Loucy (cell line): ENCODE data around the gene CD27.

Experiments
- H2AFZ ChIP-seq: fragments of 200-600 bp; sonication (generic); 2 replicates; pipeline ENCODE4 v1.6.0; 2016; ENCODE audit warnings: antibody characterized with exemption, mild to moderate bottlenecking, low read length, moderate library complexity
- H3F3A ChIP-seq: fragments of 200-600 bp; 2 replicates; pipeline ENCODE4 v1.6.0; 2016; ENCODE audit warnings: antibody characterized with exemption, low read depth, mild to moderate bottlenecking
- H3K27me3 ChIP-seq: fragments of 200-600 bp; sonication (generic); 2 replicates; pipeline ENCODE4 v1.6.1; 2014; ENCODE audit warnings: low read length, mild to moderate bottlenecking; ENCODE audit not compliant: insufficient read depth, poor library complexity, severe bottlenecking
- H3K36me3 ChIP-seq: fragments of 200-600 bp; sonication (generic); 2 replicates; pipeline ENCODE4 v1.6.1; 2016; ENCODE audit warnings: low read length; ENCODE audit not compliant: insufficient read depth
- H3K4me1 ChIP-seq: fragments of 200-600 bp; sonication (generic); 2 replicates; pipeline ENCODE4 v1.5.1; 2014; ENCODE audit warnings: low read length, mild to moderate bottlenecking; ENCODE audit not compliant: insufficient read depth, poor library complexity, severe bottlenecking
- H3K4me2 ChIP-seq: fragments of 200-600 bp; sonication (generic); 2 replicates; pipeline ENCODE4 v1.6.0; 2014; ENCODE audit warnings: antibody characterized with exemption, low read length, low read depth, mild to moderate bottlenecking; ENCODE audit not compliant: poor library complexity, severe bottlenecking
- H3K4me3 ChIP-seq: fragments of 200-600 bp; sonication (generic); 2 replicates; pipeline ENCODE4 v1.5.1; 2014; ENCODE audit warnings: low read length, mild to moderate bottlenecking, mixed read lengths; ENCODE audit not compliant: poor library complexity, severe bottlenecking
- H3K79me2 ChIP-seq: fragments of 200-600 bp; sonication (generic); 2 replicates; pipeline ENCODE4 v1.6.1; 2014; ENCODE audit warnings: low read length; ENCODE audit not compliant: insufficient read depth
- H3K9ac ChIP-seq: fragments of 200-600 bp; sonication (generic); 2 replicates; pipeline ENCODE4 v1.6.0; 2014; ENCODE audit warnings: mild to moderate bottlenecking, low read depth, low read length, moderate library complexity; ENCODE audit not compliant: poor library complexity, severe bottlenecking
- H3K9me2 ChIP-seq: fragments of 200-600 bp; sonication (generic); replicated peaks from 2 replicates; pipeline ENCODE4 v1.6.1; 2016; ENCODE audit warnings: low read depth, low read length, mixed read lengths
- H3K9me3 ChIP-seq: fragments of 200-600 bp; sonication (generic); 2 replicates; pipeline ENCODE4 v1.6.1; 2014; ENCODE audit warnings: mild to moderate bottlenecking, antibody characterized with exemption, low read length, low read depth; ENCODE audit not compliant: insufficient read depth
- H4K20me1 ChIP-seq: fragments of 200-600 bp; sonication (generic); 2 replicates; pipeline ENCODE4 v1.6.0; 2014; ENCODE audit warnings: antibody characterized with exemption, low read length, mild to moderate bottlenecking; ENCODE audit not compliant: insufficient read depth, poor library complexity, severe bottlenecking
- CTCF ChIP-seq: fragments of 200-600 bp; sonication (generic); conservative IDR thresholded peaks from 2 replicates; pipeline ENCODE4 v1.5.1; 2014; ENCODE audit warnings: mild to moderate bottlenecking, antibody characterized with exemption, low read length
- EZH2phosphoT487 ChIP-seq: fragments of 200-600 bp; IDR thresholded peaks from 2 replicates; pipeline ENCODE4 v1.6.1; 2018; ENCODE audit warnings: antibody characterized with exemption, mild to moderate bottlenecking, moderate library complexity, borderline replicate concordance

CD27 gene

GRCh38 chr12:6462234-6462995, 17.7 kb downstream of the CD27 start:
- no peaks in the 10 kb centered on the region for H3K9me2 ChIP-seq
- H3K9me3 ChIP-seq = no peaks in the 10 kb centered on the region
- no peak overlapping the region for H2AFZ ChIP-seq
- H3K9ac ChIP-seq = peak overlapping the region; percentile 82
- H3K4me1 ChIP-seq = peaks cover 45% of the 10 kb centered on the region
- TF ChIP-seq CTCF = no peak
- peaks cover 24% of the 10 kb centered on the region; the same call in 1 of the 2 replicates for H3K36me3 ChIP-seq
- H3K4me3 ChIP-seq = peak overlapping the region; percentile 74
- peaks cover 10% of the 10 kb centered on the region; the same call in 1 of the 2 replicates for H3F3A ChIP-seq
- no peaks in the 10 kb centered on the region for H3K27me3 ChIP-seq
- no peaks in the 10 kb centered on the region for H4K20me1 ChIP-seq
- peak overlapping the region; percentile 89 for H3K4me2 ChIP-seq
- H3K79me2 ChIP-seq = peaks cover 35% of the 10 kb centered on the region

- Histone ChIP-seq H2AFZ (no peak overlapping the region), H4K20me1 (no peaks in the 10 kb centered on the region), H3K79me2 (peaks cover 43% of the 10 kb centered on the region), H3K4me2 (peak overlapping the region; percentile 89), H3K9ac (peak overlapping the region; percentile 82), H3K9me2 (no peaks in the 10 kb centered on the region), H3F3A (peaks cover 10% of the 10 kb centered on the region; the same call in 1 of the 2 replicates), H3K4me1 (peaks cover 48% of the 10 kb centered on the region), H3K9me3 (no peaks in the 10 kb centered on the region), H3K4me3 (peak overlapping the region; percentile 74), H3K36me3 (peaks cover 19% of the 10 kb centered on the region; the same call in 1 of the 2 replicates), H3K27me3 (no peaks in the 10 kb centered on the region)
- no peak for TF ChIP-seq CTCF
- TF ChIP-seq EZH2phosphoT487 = no peak
Observed at GRCh38 chr12:6463216-6463615, 18.5 kb downstream of the CD27 start.

- H3K36me3 ChIP-seq = peaks cover 13% of the 10 kb centered on the region; the same call in 1 of the 2 replicates
- no peak overlapping the region for H2AFZ ChIP-seq
- H4K20me1 ChIP-seq = no peaks in the 10 kb centered on the region
- H3K79me2 ChIP-seq = peaks cover 50% of the 10 kb centered on the region
- peak overlapping the region; percentile 74 for H3K4me3 ChIP-seq
- H3K9me2 ChIP-seq = no peaks in the 10 kb centered on the region
- H3K4me2 ChIP-seq = peak overlapping the region; percentile 89
- H3K27me3 ChIP-seq = no peaks in the 10 kb centered on the region
- H3K4me1 ChIP-seq = peaks cover 55% of the 10 kb centered on the region
- TF ChIP-seq CTCF = no peak
- no peak for TF ChIP-seq EZH2phosphoT487
- H3K9ac ChIP-seq = peak overlapping the region; percentile 82
- no peaks in the 10 kb centered on the region for H3K9me3 ChIP-seq
- peaks cover 10% of the 10 kb centered on the region; the same call in 1 of the 2 replicates for H3F3A ChIP-seq
Observed at GRCh38 chr12:6463858-6464257, 19.1 kb downstream of the CD27 start.
